Stromal cell of bone marrow (primary cell): ENCODE results near the gene BAD.
"Not testable (repeated sequence)": the region's sequence is repeated elsewhere in the genome, so short reads cannot be mapped to it uniquely, and the experiment has no call there.

ENCODE experiments used
- DNase-seq: peaks from one replicate; pipeline ENCODE4 v3.0.0-alpha.2; 2012; ENCODE audit warnings: low read depth

The BAD gene

GRCh38 chr11:64284048-64284961 is at the start of gene BAD:
Gene BAD (minus strand): TSS chr11:64284665. CDS start chr11:64284368, 297 bp downstream.
- peak; percentile 86 for DNase-seq

DNA sequence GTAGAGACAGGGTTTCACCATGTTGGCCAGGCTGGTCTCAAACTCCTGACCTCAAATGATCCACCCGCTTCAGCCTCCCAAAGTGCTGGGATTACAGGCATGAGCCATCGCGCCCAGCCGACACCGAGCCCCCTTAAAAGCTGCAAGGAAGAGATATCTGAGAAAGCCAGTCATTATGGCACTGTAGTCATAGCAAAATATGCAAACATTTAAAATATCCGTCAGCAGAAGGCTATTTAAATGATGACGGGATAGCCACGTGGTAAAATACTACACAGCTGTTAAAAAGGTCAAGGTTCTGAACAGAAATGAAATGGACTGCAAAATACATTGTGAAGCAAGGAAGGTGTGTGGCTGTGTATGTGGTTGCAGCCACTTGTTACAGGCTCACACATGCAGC is 49.1 kb upstream of the BAD start:
- no peak for DNase-seq

DNA sequence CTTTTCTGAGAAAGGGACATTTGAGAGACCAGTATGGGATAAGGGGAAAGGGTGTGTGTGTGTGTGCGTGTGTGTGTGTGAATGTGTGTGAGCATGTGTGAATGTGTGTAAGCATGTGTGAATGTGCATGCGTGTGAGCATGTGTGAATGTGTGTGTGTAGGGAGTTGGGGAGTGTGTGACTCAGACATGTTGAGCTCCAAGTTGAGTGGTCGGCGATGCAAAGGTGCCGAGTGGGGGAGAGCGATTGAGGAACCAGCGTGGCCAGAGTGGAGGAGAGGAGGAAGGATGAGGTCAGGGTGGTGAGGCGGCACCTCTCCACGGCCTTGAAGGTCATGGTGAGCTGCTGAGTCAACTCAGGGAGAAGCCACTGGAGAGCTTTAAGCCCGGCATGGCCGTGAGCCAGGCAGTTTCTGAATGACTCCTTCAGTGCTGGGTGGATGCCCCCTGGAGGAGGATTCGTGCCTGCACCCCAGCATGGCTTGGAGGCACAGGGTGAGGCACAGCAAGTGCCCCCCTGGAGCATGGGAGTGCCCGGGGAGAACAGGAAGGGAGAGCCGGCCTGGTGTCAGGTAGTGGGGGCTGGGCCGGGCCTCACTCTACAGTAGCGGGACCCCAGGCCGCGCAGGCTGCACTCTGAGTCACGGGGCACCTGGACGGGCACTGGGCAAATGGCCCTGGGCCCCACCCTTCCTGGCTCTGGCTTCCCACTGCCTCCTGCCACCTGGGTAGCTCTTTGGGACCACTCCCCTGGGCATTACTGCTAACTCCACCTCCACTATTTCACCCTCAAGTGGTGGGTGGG is 47.3 kb upstream of the BAD start:
- DNase-seq, result peak; percentile 91

GRCh38 chr11:64330888-64331287 is 46.4 kb upstream of the BAD start:
- DNase-seq, result no peak

- DNase-seq, result no peak
Measured at GRCh38 chr11:64327993-64328392, 43.5 kb upstream of the BAD start.

DNA sequence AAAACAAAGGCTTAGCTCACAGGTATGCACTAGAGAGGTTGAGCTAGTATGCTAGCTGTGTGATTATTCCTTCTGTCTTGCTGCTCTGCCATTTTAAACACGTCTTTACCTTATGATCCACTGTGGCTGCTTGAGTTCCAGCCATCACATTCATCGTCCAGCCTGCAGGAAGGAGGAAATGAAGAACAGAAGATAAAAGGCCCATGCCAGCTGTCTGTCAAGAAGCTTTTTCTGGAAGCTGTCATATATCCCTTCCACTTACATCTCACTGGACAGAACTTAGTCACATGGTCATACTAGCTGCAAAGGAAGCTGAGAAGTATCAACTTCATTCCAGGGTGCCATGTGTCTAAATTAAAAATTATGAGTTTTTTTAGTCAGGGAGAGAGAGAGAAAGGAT is 42.9 kb upstream of the BAD start:
- no peak for DNase-seq

GRCh38 chr11:64324692-64325469 is 40.4 kb upstream of the BAD start:
- no peak for DNase-seq

- not testable (repeated sequence) for DNase-seq
Measured at GRCh38 chr11:64323984-64324383, 39.5 kb upstream of the BAD start.

- DNase-seq, result no peak
Measured at GRCh38 chr11:64323373-64323772, 38.9 kb upstream of the BAD start.

- no peak for DNase-seq
Measured at GRCh38 chr11:64322925-64323260, 38.4 kb upstream of the BAD start.

DNA sequence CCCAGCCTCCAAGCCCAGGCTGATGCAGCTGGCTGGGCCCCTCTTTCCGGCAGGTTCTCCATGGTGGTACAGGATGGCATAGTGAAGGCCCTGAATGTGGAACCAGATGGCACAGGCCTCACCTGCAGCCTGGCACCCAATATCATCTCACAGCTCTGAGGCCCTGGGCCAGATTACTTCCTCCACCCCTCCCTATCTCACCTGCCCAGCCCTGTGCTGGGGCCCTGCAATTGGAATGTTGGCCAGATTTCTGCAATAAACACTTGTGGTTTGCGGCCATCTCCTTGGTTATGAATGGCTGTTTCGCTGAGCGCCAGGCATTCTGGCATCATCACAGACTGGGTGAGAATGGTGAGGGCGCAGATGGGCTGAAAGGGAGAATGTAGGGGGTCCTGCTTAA is 37.1 kb upstream of the BAD start:
- no peak for DNase-seq

DNA sequence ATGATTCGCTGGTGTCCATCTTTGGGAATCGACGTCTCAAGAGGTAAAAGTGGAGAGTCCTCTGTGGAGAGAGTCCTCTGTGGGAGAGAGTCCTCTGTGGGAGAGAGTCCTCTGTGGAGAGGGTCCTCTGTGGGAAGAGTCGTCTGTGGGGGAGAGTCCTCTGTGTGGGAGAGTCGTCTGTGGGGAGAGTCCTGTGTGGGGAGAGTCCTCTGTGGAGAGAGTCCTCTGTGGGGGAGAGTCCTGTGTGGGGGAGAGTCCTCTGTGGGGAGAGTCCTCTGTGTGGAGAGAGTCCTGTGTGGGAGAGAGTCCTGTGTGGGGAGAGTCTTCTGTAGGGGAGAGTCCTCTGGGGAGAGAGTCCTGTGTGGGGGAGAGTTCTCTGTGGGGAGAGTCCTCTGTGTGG is 36.6 kb upstream of the BAD start:
- DNase-seq, result no peak

DNA sequence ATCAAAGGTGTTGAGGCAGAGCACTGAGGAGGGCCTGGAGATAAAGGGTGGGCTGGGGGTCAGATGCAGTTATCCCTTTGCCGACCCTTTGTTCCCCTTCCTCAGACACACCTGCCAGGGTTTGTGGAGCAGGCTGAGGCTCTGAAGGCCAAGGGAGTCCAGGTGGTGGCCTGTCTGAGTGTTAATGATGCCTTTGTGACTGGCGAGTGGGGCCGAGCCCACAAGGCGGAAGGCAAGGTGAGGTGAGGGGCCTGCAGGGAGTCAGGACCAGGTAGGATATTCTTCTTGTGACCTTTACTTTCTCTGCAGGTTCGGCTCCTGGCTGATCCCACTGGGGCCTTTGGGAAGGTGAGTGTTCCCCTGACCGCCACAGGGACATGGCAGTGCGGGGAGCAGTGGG is 36.1 kb upstream of the BAD start:
- no peak for DNase-seq

- no peak for DNase-seq
Measured at GRCh38 chr11:64318766-64319761, 34.6 kb upstream of the BAD start.

- peak; percentile 93 for DNase-seq
Measured at GRCh38 chr11:64317961-64318765, 33.7 kb upstream of the BAD start, which contains the start of gene PRDX5. Gene PRDX5 (plus strand): TSS chr11:64318121. CDS start chr11:64318216, 95 bp downstream.

DNA sequence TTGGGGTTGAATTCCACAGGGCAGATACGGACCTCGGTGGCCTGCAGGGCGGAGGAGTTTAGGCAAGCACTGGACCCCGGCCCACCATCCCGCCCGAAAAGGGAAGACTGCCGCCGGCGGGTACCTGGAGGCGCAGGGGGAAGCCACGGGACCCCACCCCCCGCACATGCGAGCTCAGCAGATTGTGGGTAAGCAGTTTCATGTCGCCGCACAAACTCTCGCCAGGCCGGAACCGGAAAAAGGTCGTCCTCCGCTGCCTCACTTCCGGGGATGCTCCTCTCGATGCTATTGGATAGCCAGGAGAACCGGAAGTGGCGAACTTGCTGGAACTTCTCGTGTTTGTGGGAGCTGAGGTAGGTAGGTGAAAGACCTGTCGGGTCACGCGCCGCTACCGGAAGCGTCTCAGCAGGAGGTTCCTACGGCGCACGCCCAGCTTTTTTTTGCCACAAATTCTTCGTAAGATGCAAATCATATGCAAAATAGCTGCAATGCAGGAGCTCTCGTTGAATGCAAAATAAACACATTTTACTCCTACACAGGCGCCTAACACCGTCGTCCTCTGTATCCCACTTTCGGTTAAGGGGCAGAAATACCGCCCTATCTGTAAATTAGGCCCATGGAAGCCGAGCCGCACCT is 33.0 kb upstream of the BAD start, which contains the start of gene TRMT112:
TRMT112 (minus strand) TSS at position 235 of the 636 bp plus-strand sequence; CDS start at position 202, 33 bp downstream.
- DNase-seq, result peak; percentile 93

GRCh38 chr11:64316672-64317324 is 32.3 kb upstream of the BAD start:
- DNase-seq, result no peak

GRCh38 chr11:64315667-64316526 is 31.4 kb upstream of the BAD start:
- DNase-seq, result not testable (repeated sequence)
